A673 (cell line): ENCODE measurements around the gene MRPL42. TPM values are rescaled to one million over a fixed set of nuclear protein-coding genes. Genes with fewer than 3 reads are reported as not detected.
"Not testable (repeated sequence)": the region's sequence is repeated elsewhere in the genome, so short reads cannot be mapped to it uniquely, and the experiment has no call there.

Experiments
- BruUV-seq: library from RNA; stranded (reverse); fragments of 400-500 nt; replicated peaks from 2 replicates; lab custom pipeline; 2021; lab: Mats Ljungman, UMichigan
- CTCF ChIA-PET: fragments of 300-600 bp; sonication (Branson Sonifier 250); formaldehyde crosslinking; loops from one replicate; lab custom pipeline; 2022; ENCODE audit warnings: antibody characterized with exemption; lab: Charles Lee
- POLR2A ChIA-PET: fragments of 300-600 bp; sonication (Branson Sonifier 250); formaldehyde crosslinking; loops from one replicate; lab custom pipeline; 2022; ENCODE audit warnings: antibody characterized with exemption; ENCODE audit not compliant: low non-redundant PET; lab: Charles Lee
- DNase-seq: peaks from one replicate; pipeline ENCODE4 v3.0.0-alpha.2; 2015; ENCODE audit warnings: low spot score
- H3K27ac ChIP-seq: fragments of 200-600 bp; sonication (generic); 2 replicates; pipeline ENCODE4 v1.5.1; 2016; ENCODE audit warnings: mixed run types, low read depth, mild to moderate bottlenecking, mixed read lengths, antibody characterized with exemption, low read length; ENCODE audit not compliant: poor library complexity, severe bottlenecking
- H3K27me3 ChIP-seq: fragments of 200-600 bp; sonication (generic); replicated peaks from 2 replicates; pipeline ENCODE4 v1.6.1; 2017; ENCODE audit warnings: mixed run types, low read depth, mild to moderate bottlenecking, mixed read lengths, antibody characterized with exemption, low read length; ENCODE audit not compliant: insufficient read depth, poor library complexity
- H3K36me3 ChIP-seq: fragments of 200-600 bp; sonication (generic); 2 replicates; pipeline ENCODE4 v1.6.1; 2016; ENCODE audit warnings: mixed run types, mild to moderate bottlenecking, mixed read lengths, antibody characterized with exemption, low read length; ENCODE audit not compliant: insufficient read depth, poor library complexity, severe bottlenecking
- H3K4me1 ChIP-seq: fragments of 200-600 bp; sonication (generic); 2 replicates; pipeline ENCODE4 v1.6.1; 2017; ENCODE audit warnings: mixed run types, mild to moderate bottlenecking, mixed read lengths, antibody characterized with exemption, low read length; ENCODE audit not compliant: insufficient read depth, poor library complexity, severe bottlenecking
- H3K4me3 ChIP-seq: fragments of 200-600 bp; sonication (generic); 2 replicates; pipeline ENCODE4 v1.5.1; 2016; ENCODE audit warnings: low read depth, mixed run types, mild to moderate bottlenecking, mixed read lengths, low read length; ENCODE audit not compliant: poor library complexity, severe bottlenecking
- H3K9me3 ChIP-seq: fragments of 200-600 bp; sonication (generic); 2 replicates; pipeline ENCODE4 v1.6.1; 2016; ENCODE audit warnings: mixed run types, low read depth, mild to moderate bottlenecking, mixed read lengths, antibody characterized with exemption, low read length; ENCODE audit not compliant: poor library complexity, severe bottlenecking
- EZH2 ChIP-seq: fragments of 200-600 bp; sonication (generic); IDR thresholded peaks from 2 replicates; pipeline ENCODE4 v1.6.1; 2017; ENCODE audit warnings: borderline replicate concordance, low read depth, mild to moderate bottlenecking, mixed read lengths, antibody characterized with exemption, low read length; ENCODE audit not compliant: poor library complexity, severe bottlenecking
- intact Hi-C: fragments of 100-400 bp; cut with micrococcal nuclease; formaldehyde crosslinking; loops from one replicate; pipeline ENCODE4 v1.10.0; 2022; ENCODE audit not compliant: unreplicated experiment
- total RNA-seq: library from RNA; stranded (reverse); gene quantifications from 2 replicates; pipeline ENCODE4 v1.2.3, GENCODE V29; 2021
- TF ChIP-seq, protein P1 (sequence below): fragments of 300-800, 200-600 bp; sonication (generic); conservative IDR thresholded peaks from 2 replicates; pipeline ENCODE4 v1.5.1; 2017; ENCODE audit warnings: low read depth, mild to moderate bottlenecking, antibody characterized with exemption, low read length, moderate library complexity, mixed read lengths

MRPL42 gene
- total RNA-seq, 1 experiment from 2014 or later: 196 TPM

DNA sequence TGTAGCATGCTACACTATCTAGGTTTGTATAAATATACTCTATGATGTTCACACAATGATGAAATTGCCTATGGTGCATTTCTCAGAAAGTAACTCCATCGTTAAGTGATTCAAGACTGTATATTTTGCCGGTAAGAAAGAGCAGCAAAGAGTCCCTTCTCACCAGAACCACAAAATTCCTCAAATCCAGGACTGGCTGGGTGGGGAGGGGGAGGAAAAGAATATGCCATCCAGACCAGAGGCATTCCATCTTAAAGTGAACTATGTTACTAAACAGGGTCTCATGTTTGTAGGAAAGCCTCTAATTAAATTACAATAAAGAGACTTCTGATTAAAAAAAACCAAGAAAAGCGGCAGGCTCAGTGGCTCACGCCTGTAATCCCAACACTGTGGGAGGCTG lies 37.0 kb upstream of the MRPL42 start:
- no peak overlapping the region for H3K27ac ChIP-seq
- TF ChIP-seq, protein P1, sequence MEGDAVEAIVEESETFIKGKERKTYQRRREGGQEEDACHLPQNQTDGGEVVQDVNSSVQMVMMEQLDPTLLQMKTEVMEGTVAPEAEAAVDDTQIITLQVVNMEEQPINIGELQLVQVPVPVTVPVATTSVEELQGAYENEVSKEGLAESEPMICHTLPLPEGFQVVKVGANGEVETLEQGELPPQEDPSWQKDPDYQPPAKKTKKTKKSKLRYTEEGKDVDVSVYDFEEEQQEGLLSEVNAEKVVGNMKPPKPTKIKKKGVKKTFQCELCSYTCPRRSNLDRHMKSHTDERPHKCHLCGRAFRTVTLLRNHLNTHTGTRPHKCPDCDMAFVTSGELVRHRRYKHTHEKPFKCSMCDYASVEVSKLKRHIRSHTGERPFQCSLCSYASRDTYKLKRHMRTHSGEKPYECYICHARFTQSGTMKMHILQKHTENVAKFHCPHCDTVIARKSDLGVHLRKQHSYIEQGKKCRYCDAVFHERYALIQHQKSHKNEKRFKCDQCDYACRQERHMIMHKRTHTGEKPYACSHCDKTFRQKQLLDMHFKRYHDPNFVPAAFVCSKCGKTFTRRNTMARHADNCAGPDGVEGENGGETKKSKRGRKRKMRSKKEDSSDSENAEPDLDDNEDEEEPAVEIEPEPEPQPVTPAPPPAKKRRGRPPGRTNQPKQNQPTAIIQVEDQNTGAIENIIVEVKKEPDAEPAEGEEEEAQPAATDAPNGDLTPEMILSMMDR: no peak
- no peak for TF ChIP-seq EZH2
- no peak for DNase-seq
- no TSS peak for BruUV-seq
- intact Hi-C loops: no loop called here
- H3K27me3 ChIP-seq: no peaks in the 10 kb centered on the region
- ChIA-PET CTCF (no interaction called here), POLR2A (no interaction called here)
- no peaks in the 10 kb centered on the region for H3K9me3 ChIP-seq
- H3K4me1 ChIP-seq: peaks cover 25% of the 10 kb centered on the region
- no peak overlapping the region for H3K4me3 ChIP-seq
- no peaks in the 10 kb centered on the region for H3K36me3 ChIP-seq

DNA sequence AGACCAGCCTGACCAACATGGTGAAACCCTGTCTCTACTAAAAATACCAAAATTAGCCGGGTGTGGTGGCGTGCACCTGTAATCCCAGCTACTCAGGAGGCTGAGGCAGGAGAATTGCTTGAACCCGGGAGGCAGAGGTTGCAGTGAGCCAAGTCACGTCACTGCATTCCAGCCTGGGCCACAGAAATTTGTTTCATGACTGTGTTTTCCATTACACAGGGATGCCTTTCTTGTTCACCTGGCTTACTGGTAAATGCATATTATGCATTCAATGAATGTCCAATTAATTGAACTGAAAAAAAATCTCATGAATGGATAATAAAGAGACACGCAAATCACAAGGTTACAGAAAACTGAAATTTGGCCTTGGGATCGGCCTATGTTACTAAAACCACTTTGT lies 35.3 kb upstream of the MRPL42 start:
- POLR2A ChIA-PET, H3K9me3 ChIP-seq, CTCF ChIA-PET, H3K36me3 ChIP-seq, H3K27ac ChIP-seq, intact Hi-C loops, BruUV-seq, H3K27me3 ChIP-seq, DNase-seq, H3K4me1 ChIP-seq, H3K4me3 ChIP-seq: not testable (repeated sequence)

DNA sequence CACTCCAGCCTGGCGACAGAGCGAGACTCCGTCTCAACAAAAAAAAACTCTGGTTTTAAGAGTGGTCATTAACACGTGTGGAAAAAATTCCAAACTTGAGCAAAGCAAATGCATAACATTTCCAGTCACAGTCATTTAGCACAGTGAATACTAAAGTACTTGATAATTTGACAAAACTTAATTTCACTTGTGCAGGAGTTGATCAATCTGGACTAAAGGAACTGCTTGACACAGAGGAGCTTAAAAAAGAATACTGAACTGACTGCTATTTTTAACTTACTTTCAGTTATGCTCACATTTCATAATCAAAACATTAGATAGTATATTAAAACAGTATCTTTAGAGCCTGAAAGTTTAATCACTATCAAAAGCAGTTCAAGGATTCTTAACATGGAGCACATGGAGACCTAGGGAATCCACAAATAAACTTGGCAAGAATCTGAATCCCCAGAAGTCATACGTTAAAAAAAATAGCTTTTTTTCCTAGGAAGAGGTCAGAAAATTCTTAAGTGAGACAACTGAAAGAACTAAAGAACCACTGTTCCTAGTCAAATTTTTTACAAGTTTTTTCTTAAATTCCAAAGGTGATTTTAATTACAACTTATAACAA lies 33.0 kb upstream of the MRPL42 start:
- H3K36me3 ChIP-seq: no peaks in the 10 kb centered on the region
- BruUV-seq: no TSS peak
- ChIA-PET CTCF (interaction anchor here (0.6 kb wide), 1 partner anchor 8 kb away, joined by 5 read pairs; no protein-coding TSS in a partner anchor), POLR2A (no interaction called here)
- DNase-seq: no peak
- peaks cover 7% of the 10 kb centered on the region for H3K4me1 ChIP-seq
- intact Hi-C loops: no loop called here
- TF ChIP-seq, protein P1: no peak
- no peak for TF ChIP-seq EZH2
- H3K27me3 ChIP-seq: no peaks in the 10 kb centered on the region
- H3K4me3 ChIP-seq: no peak overlapping the region
- no peaks in the 10 kb centered on the region for H3K9me3 ChIP-seq
- no peak overlapping the region for H3K27ac ChIP-seq
